ENCODE measurements around the gene ANKRD55. TPM values are rescaled to one million over a fixed set of nuclear protein-coding genes. Genes with fewer than 3 reads are reported as not detected.

The ANKRD55 gene
- total RNA-seq, 2 experiments from 2014 or later = 9.7 to 10.2 TPM

DNA sequence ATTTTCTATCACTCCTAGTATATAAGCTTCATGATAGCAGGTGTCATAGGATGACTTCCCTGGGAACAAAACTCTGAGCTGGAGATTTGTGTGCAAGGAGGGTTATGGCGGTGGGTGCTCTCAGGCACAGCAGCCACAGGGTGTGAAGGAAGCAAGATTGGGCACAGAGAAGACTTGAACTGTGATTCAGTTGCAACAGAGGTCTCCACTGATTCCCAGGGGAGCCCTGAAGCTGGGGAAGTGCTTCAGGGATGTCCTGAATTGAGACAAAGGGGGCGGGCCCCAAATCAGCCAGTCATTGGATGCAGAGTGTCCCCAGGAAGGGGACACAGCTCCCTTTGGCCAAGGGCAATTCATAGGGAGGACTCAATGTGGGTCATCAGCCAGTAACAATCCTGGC lies 44.4 kb upstream of the ANKRD55 start:
- Mint-ChIP-seq H3K36me3 (ENCODE audit: low read depth) (no peaks in the 10 kb centered on the region), H3K4me3 (no peak overlapping the region), H3K27ac (no peak overlapping the region), H3K9me3 (no peaks in the 10 kb centered on the region), H3K27me3 (no peaks in the 10 kb centered on the region), H3K4me1 (ENCODE audit: low read depth) (no peaks in the 10 kb centered on the region)
- no peak for ATAC-seq (ENCODE audit: poor library complexity)
- Histone ChIP-seq H3K27me3 (ENCODE audit: control insufficient read depth in 1 of 2, insufficient read depth in 2 of 2, low read length in 2 of 2) (no peaks in the 10 kb centered on the region), H3K4me3 (ENCODE audit: low read length) (no peak overlapping the region), H3K4me1 (ENCODE audit: insufficient read depth, low read length) (no peaks in the 10 kb centered on the region), H3K36me3 (ENCODE audit: insufficient read depth, low read length) (no peaks in the 10 kb centered on the region), H3K27ac (ENCODE audit: low read depth in 1 of 2, low read length in 2 of 2) (no peak overlapping the region), H3K9me3 (ENCODE audit: control insufficient read depth in 1 of 2, insufficient read depth in 1 of 2, low read length in 2 of 2) (no peaks in the 10 kb centered on the region)
- no peak for DNase-seq
- intact Hi-C loops (cut with DNase I, micrococcal nuclease) = no loop called here
- TF ChIP-seq, protein P1, sequence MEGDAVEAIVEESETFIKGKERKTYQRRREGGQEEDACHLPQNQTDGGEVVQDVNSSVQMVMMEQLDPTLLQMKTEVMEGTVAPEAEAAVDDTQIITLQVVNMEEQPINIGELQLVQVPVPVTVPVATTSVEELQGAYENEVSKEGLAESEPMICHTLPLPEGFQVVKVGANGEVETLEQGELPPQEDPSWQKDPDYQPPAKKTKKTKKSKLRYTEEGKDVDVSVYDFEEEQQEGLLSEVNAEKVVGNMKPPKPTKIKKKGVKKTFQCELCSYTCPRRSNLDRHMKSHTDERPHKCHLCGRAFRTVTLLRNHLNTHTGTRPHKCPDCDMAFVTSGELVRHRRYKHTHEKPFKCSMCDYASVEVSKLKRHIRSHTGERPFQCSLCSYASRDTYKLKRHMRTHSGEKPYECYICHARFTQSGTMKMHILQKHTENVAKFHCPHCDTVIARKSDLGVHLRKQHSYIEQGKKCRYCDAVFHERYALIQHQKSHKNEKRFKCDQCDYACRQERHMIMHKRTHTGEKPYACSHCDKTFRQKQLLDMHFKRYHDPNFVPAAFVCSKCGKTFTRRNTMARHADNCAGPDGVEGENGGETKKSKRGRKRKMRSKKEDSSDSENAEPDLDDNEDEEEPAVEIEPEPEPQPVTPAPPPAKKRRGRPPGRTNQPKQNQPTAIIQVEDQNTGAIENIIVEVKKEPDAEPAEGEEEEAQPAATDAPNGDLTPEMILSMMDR (IDR thresholded peaks at IDR 0.05) = no peak
- CTCF ChIA-PET = no interaction called here
- POLR2A ChIA-PET = no interaction called here

DNA sequence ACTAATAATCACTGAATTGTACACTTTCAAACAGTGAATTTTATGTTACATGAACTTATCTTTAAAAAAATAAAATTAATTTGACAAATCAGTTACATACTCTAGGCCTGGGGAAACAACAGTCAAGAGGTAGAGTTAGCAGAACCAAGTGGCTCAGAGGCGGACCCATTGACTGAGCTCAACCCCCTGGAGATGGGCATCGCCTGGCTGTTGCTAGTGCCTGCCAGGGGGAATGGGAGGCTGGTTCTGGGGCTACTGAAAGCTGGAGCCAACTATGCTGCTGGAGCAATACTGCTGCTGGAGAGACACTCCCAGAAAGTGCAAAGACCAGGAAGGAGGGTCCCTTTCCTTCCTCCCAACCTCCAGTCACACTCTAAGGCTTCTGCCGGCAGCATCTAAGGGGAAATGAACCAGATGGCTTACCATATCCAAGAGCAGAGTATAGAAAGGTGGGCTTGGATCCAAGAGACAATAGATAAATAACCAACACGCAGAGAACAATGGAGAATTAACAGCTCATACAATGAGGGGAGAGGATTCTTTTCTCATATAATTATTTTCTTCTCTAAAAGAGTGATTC lies 40.3 kb upstream of the ANKRD55 start:
- no peak overlapping the region for H3K27ac Mint-ChIP-seq
- Histone ChIP-seq H3K36me3 (ENCODE audit: insufficient read depth, low read length) (no peaks in the 10 kb centered on the region), H3K4me3 (ENCODE audit: low read length) (no peak overlapping the region), H3K27me3 (ENCODE audit: control insufficient read depth in 1 of 2, insufficient read depth in 2 of 2, low read length in 2 of 2) (no peaks in the 10 kb centered on the region), H3K27ac (ENCODE audit: low read depth in 1 of 2, low read length in 2 of 2) (no peak overlapping the region), H3K9me3 (ENCODE audit: control insufficient read depth in 1 of 2, insufficient read depth in 1 of 2, low read length in 2 of 2) (no peaks in the 10 kb centered on the region), H3K4me1 (ENCODE audit: insufficient read depth, low read length) (peaks cover 11% of the 10 kb centered on the region)
- H3K4me3 Mint-ChIP-seq = no peak overlapping the region
- no peak for DNase-seq
- intact Hi-C loops (cut with DNase I, micrococcal nuclease) = loop anchor here (5.0 kb wide), 2 partner anchors 209 to 336 kb away; no protein-coding TSS in a partner anchor
- no peaks in the 10 kb centered on the region for H3K36me3 Mint-ChIP-seq (ENCODE audit: low read depth)
- TF ChIP-seq, protein P1 (IDR thresholded peaks at IDR 0.05) = no peak
- H3K9me3 Mint-ChIP-seq = no peaks in the 10 kb centered on the region
- ATAC-seq (ENCODE audit: poor library complexity) = no peak
- H3K4me1 Mint-ChIP-seq (ENCODE audit: low read depth) = peaks cover 19% of the 10 kb centered on the region
- ChIA-PET POLR2A (no interaction called here), CTCF (interaction anchor here (1.0 kb wide), 2 partner anchors 564 to 565 kb away, joined by 3 to 4 read pairs; no protein-coding TSS in a partner anchor)
- H3K27me3 Mint-ChIP-seq = no peaks in the 10 kb centered on the region

DNA sequence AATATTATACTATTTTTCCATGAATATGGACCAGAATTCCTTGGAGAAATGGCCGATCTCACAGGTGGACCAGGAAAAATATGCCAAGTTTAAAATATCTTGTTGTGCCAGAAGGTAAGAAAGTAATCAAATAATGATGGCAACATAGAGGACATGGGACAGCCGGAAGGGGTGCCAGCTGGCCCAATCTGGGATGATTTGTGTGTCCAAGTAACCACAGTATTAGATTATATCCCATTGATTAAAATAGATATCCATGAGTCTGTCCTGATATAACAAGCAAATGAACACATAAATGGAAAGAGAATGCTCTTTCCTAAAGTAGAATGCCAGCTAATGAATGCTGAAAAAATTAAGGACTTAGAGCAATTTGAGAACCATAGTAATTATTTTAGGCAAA lies 39.6 kb upstream of the ANKRD55 start:
- no peak overlapping the region for H3K4me3 Mint-ChIP-seq
- Histone ChIP-seq H3K27me3 (ENCODE audit: control insufficient read depth in 1 of 2, insufficient read depth in 2 of 2, low read length in 2 of 2) (no peaks in the 10 kb centered on the region), H3K36me3 (ENCODE audit: insufficient read depth, low read length) (no peaks in the 10 kb centered on the region), H3K4me1 (ENCODE audit: insufficient read depth, low read length) (peaks cover 11% of the 10 kb centered on the region), H3K27ac (ENCODE audit: low read depth in 1 of 2, low read length in 2 of 2) (no peak overlapping the region), H3K4me3 (ENCODE audit: low read length) (no peak overlapping the region), H3K9me3 (ENCODE audit: control insufficient read depth in 1 of 2, insufficient read depth in 1 of 2, low read length in 2 of 2) (no peaks in the 10 kb centered on the region)
- TF ChIP-seq, protein P1 (IDR thresholded peaks at IDR 0.05) = no peak
- no peaks in the 10 kb centered on the region for H3K9me3 Mint-ChIP-seq
- no peak for ATAC-seq (ENCODE audit: poor library complexity)
- H3K27me3 Mint-ChIP-seq = no peaks in the 10 kb centered on the region
- H3K4me1 Mint-ChIP-seq (ENCODE audit: low read depth) = peaks cover 19% of the 10 kb centered on the region
- ChIA-PET POLR2A (interaction anchor here (0.6 kb wide), 2 partner anchors 397 to 413 kb away, joined by 3 read pairs; no protein-coding TSS in a partner anchor), CTCF (interaction anchor here (1.0 kb wide), 1 partner anchor 566 kb away, joined by 3 read pairs; no protein-coding TSS in a partner anchor)
- no peak for DNase-seq
- intact Hi-C loops (cut with DNase I, micrococcal nuclease) = loop anchor here (5.0 kb wide), 2 partner anchors 210 to 335 kb away; no protein-coding TSS in a partner anchor
- no peak overlapping the region for H3K27ac Mint-ChIP-seq
- H3K36me3 Mint-ChIP-seq (ENCODE audit: low read depth) = no peaks in the 10 kb centered on the region
